Psoas muscle (tissue), 8 donors: ENCODE data around the gene SRGN. TPM values are rescaled to one million over a fixed set of nuclear protein-coding genes. Genes with fewer than 3 reads are reported as not detected.
"Not testable (repeated sequence)": the region's sequence is repeated elsewhere in the genome, so short reads cannot be mapped to it uniquely, and the experiment has no call there.

Source experiments
- ATAC-seq, 4 donors: fragments of 200-7000 bp; cut with Tn5 transposase; one replicate each; pipeline ENCODE4 v1.9.1; 2020; ENCODE audit warnings: moderate library complexity in 3 of 4, mild to moderate bottlenecking in 2 of 4
- DNase-seq, 2 donors: peaks; one replicate each; pipeline ENCODE4 v3.0.0-alpha.2; 2020
- H3K27ac ChIP-seq: fragments of 200-600 bp; one replicate; pipeline ENCODE4 v1.8.0; 2022
- H3K27me3 ChIP-seq, 3 donors: fragments of 200-600 bp in 1 of 3; one replicate each; pipeline versions ENCODE4 v1.6.1 to v1.8.0; 2013 to 2022; ENCODE audit warnings: low read length in 2 of 3, mild to moderate bottlenecking in 2 of 3, moderate library complexity in 1 of 3; ENCODE audit not compliant: insufficient read depth in 3 of 3
- H3K36me3 ChIP-seq, 2 donors: fragments of 200-600 bp in 1 of 2; one replicate each; pipeline versions ENCODE4 v1.6.1 to v1.8.0; 2013 to 2022; ENCODE audit warnings: low read depth in 1 of 2, mild to moderate bottlenecking in 1 of 2, moderate library complexity in 1 of 2; ENCODE audit not compliant: insufficient read depth in 1 of 2
- H3K4me1 ChIP-seq: fragments of 200-600 bp; one replicate; pipeline ENCODE4 v1.8.0; 2022
- H3K4me3 ChIP-seq: fragments of 200-600 bp; one replicate; pipeline ENCODE4 v1.8.0; 2022; ENCODE audit warnings: mild to moderate bottlenecking
- H3K9me3 ChIP-seq: fragments of 200-600 bp; one replicate; pipeline ENCODE4 v1.8.0; 2022
- WGBS, 3 donors: extraction: QIAGEN DNeasy Blood & Tissue Kit; methylation state at CpG; one replicate each; pipeline versions ENCODE4 v1.1.6 to v1.1.7; 2013; 5-methylcytosine and 5-hydroxymethylcytosine counted together
- intact Hi-C, 2 donors: fragments of 100-400 bp; cut with DNase I; formaldehyde crosslinking; loops; one replicate each; pipeline versions ENCODE4 v1.11.0 to v1.14.2; 2022
- polyA plus RNA-seq, 3 donors: library from polyadenylated mRNA; stranded (reverse); fragments of 200-250 nt; gene quantifications; one replicate each; pipeline ENCODE4 v1.2.3, GENCODE V29; 2013
- total RNA-seq, 4 donors: library from RNA; stranded (reverse); fragmentation: NEBNext Ultra II Directional in 2 of 4; extraction: Animal tissue kit (Norgen Biotek cat#: 25700) in 2 of 4; gene quantifications; one replicate each; pipeline versions ENCODE4 v1.2.1 to v1.2.4, GENCODE V29; 2021 to 2023
- TF ChIP-seq, protein P1 (sequence below): fragments of 200-600 bp; IDR thresholded peaks from one replicate; pipeline ENCODE4 v1.8.0; 2022; ENCODE audit warnings: antibody characterized with exemption
- donor health status: healthy with polysubstance abuse.
- donor health status: DM: no; HTN: no; CAD: no; lungs with moderate emphysema.
- donor health status: Bipolar disorder and iron deficiency.
- donor health status: healthy.
- donor health status: DM: yes; HTN: yes; CAD: no.
- donor health status: DM: no; HTN: no; CAD: no.
- donor health status: DM: no; HTN: no; CAD: no.
- donor health status: DM: yes; HTN: yes; CAD: no.

SRGN gene
- total and polyA plus RNA-seq, 7 donors, result 27.8 to 54.0 (median 32.9) TPM

- intact Hi-C loops, result loop anchor here (10.0 kb wide), 2 partner anchors 121 to 131 kb away; no protein-coding TSS in a partner anchor
- no peak overlapping the region for H3K27ac ChIP-seq
- 73 to 80% (median 80%) methylated on average over 1 of the region's 1 CpG for WGBS, 3 donors
Measured at GRCh38 chr10:69125554-69125953, 37.7 kb downstream of the SRGN start.

DNA sequence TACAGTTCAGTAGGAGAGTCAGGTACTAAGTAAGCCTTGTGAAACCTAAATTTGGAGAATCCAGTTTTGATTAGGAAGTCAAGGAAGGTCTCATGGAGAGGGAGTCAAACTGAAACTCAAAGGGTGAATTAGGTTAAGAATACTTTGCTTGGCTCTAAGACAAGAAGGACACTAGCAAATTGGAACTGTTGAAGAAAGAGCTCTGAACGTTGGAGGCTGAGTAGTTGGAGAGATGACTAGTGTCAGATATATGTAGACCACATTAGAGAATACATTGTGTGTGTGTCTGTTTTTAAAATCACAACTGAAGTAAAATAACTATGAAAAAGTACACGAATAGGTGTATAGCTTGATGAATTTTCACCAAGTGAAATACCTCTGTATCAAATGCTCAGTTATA, 42.3 kb downstream of the SRGN start:
- 17 to 44% (median 21%) methylated on average over 2 of the region's 2 CpGs for WGBS, 3 donors
- H3K27ac ChIP-seq, result no peak overlapping the region
- TF ChIP-seq, protein P1, sequence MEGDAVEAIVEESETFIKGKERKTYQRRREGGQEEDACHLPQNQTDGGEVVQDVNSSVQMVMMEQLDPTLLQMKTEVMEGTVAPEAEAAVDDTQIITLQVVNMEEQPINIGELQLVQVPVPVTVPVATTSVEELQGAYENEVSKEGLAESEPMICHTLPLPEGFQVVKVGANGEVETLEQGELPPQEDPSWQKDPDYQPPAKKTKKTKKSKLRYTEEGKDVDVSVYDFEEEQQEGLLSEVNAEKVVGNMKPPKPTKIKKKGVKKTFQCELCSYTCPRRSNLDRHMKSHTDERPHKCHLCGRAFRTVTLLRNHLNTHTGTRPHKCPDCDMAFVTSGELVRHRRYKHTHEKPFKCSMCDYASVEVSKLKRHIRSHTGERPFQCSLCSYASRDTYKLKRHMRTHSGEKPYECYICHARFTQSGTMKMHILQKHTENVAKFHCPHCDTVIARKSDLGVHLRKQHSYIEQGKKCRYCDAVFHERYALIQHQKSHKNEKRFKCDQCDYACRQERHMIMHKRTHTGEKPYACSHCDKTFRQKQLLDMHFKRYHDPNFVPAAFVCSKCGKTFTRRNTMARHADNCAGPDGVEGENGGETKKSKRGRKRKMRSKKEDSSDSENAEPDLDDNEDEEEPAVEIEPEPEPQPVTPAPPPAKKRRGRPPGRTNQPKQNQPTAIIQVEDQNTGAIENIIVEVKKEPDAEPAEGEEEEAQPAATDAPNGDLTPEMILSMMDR, result no peak
- no peak overlapping the region for H3K4me3 ChIP-seq
- H3K36me3 ChIP-seq, result peaks cover 3 to 28% of the 10 kb centered on the region in 2 donors
- peak in 3 of 4 donors; percentile 48 to 79 (median 55) for ATAC-seq
- intact Hi-C loops, result loop anchor here in 1 of 2 donors (5.0 kb wide), 1 partner anchor 42 kb away; no protein-coding TSS in a partner anchor
- no peaks in the 10 kb centered on the region for H3K27me3 ChIP-seq
- no peaks in the 10 kb centered on the region for H3K9me3 ChIP-seq
- no peak for DNase-seq
- peaks cover 35% of the 10 kb centered on the region for H3K4me1 ChIP-seq

More at GRCh38 chr10:69125554-69125953, 37.7 kb downstream of the SRGN start:
- ATAC-seq (no peak), DNase-seq (no peak)
- no peaks in the 10 kb centered on the region for H3K36me3 ChIP-seq
- peak overlapping the region; percentile 93 for H3K4me3 ChIP-seq
- no peaks in the 10 kb centered on the region for H3K27me3 ChIP-seq
- H3K4me1 ChIP-seq, result peaks cover 31% of the 10 kb centered on the region
- TF ChIP-seq, protein P1, result no peak
- H3K9me3 ChIP-seq, result no peaks in the 10 kb centered on the region

GRCh38 chr10:69139961-69140360, 52.1 kb downstream of the SRGN start:
- DNase-seq (no peak), ATAC-seq (no peak)
- no peaks in the 10 kb centered on the region for H3K27me3 ChIP-seq
- intact Hi-C loops, result no loop called here
- H3K9me3 ChIP-seq, result no peaks in the 10 kb centered on the region
- H3K4me1 ChIP-seq, result peaks cover 9% of the 10 kb centered on the region
- H3K27ac ChIP-seq, result no peak overlapping the region
- TF ChIP-seq, protein P1, result no peak
- H3K36me3 ChIP-seq, result peaks cover 0 to 27% of the 10 kb centered on the region in 2 donors
- H3K4me3 ChIP-seq, result no peak overlapping the region
- WGBS, 3 donors, result 95 to 98% (median 98%) methylated on average over 2 of the region's 2 CpGs

- TF ChIP-seq, protein P1, result no peak
- Histone ChIP-seq H3K36me3 (peaks cover 0 to 15% of the 10 kb centered on the region in 2 donors), H3K27ac (no peak overlapping the region), H3K27me3 (no peaks in the 10 kb centered on the region), H3K4me1 (peaks cover 9% of the 10 kb centered on the region), H3K4me3 (no peak overlapping the region), H3K9me3 (no peaks in the 10 kb centered on the region)
- DNase-seq (no peak), ATAC-seq (no peak)
- intact Hi-C loops, result no loop called here
- WGBS, 3 donors, result 69 to 80% (median 78%) methylated on average over 1 of the region's 1 CpG
Measured at GRCh38 chr10:69141304-69141703, 53.4 kb downstream of the SRGN start.

DNA sequence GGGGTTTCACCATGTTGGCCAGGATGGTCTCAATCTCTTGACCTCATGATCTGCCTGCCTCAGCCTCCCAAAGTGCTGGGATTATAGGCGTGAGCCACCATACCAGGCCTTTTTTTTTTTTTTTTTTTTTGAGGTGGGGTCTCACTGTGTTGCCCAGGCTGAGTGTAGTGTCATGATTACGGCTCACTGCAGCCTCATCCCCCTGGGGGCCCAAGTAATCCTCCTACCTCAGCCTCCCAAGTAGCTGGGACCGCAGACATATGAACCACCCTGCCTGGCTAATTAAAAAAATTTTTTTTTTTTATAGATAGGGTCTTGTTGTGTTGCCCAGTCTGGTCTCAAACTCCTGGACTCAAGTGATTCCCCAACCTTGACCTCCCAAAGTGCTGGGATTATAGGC, 54.2 kb downstream of the SRGN start:
- H3K36me3 ChIP-seq, DNase-seq, H3K4me3 ChIP-seq, H3K4me1 ChIP-seq, H3K9me3 ChIP-seq, intact Hi-C loops, H3K27me3 ChIP-seq, ATAC-seq, H3K27ac ChIP-seq: not testable (repeated sequence)
- WGBS, 3 donors, result 97 to 100% (median 98%) methylated on average over 2 to 3 of the region's 3 CpGs
